GM21360 (cell line): ENCODE measurements around the gene ARHGAP28.

Experiments
- ATAC-seq: cut with Tn5 transposase; IDR thresholded peaks from one replicate; pipeline ENCODE4 v1.9.1; 2021; ENCODE audit warnings: mild to moderate bottlenecking, moderate library complexity; ENCODE audit not compliant: unreplicated experiment

The ARHGAP28 gene

GRCh38 chr18:6732952-6733351, 3.4 kb downstream of the ARHGAP28 start:
- ATAC-seq = no peak

DNA sequence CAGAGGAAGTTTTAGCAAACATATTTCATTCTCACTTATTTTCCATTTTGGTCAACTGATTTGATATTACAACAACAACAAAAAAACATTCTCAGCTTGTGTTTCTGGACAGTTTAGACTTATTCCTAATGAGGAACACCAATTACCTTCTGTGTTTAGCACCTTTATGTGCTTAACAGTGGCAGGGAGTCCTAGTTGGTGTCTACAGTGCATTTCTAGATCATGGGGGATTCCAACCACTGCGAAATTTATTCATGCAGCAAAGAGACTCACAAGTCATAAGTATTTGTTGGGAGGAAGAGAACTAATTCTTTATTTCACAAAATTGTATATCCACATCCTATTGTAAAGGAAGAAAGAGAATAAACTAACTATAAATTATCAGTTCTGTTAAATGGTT, 4.2 kb downstream of the ARHGAP28 start:
- no peak for ATAC-seq

DNA sequence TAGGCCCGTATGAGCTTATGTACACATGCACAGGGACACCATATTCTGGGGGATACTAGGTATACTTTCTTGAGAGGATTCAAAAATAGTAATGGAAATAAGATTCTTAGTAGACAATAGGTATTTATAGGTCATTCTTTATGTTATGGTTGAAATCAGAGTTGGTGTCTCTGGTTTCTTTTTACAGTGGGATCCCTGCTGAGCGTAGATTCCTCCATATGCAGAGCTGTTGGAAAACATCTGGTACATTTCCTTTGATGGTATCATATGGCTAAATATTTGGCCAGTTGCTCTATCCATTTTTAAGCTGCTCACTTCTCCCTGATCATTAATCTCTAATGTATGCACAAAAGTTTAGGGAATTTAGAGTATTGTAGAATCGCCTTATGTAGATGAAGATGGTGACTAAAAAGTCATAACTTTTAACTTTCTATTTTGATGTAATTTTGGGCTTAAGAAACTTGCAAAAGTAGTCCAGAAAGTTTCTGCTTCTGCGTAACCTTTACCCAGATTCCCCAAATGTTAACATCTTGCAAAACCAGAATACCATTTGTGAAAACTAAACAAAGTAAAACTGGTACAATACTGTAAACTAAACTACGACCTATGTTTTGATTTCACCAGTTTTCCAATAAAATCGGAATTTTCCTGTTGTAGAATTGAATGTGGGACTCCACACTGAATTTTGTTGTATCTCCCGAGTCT, 5.4 kb downstream of the ARHGAP28 start:
- no peak for ATAC-seq

DNA sequence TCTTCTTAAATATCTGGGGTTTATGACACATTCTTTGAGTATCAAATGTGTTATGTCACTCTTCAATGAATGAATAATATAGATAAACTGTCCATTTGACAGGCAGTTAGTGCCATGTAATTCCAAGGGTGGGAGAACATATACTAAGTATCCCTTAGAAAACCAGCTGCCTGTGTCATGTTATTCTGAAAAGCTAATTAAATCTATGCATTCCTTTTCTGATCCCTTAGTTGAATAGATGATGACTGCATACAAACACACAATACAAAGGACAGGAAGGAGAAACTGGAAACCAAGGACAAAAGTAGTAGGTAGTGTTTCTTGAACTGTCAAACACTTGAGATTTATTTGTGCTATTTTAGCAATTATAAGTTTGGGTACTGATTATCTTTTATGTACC, 8.3 kb downstream of the ARHGAP28 start:
- ATAC-seq = no peak

- no peak for ATAC-seq
Observed at GRCh38 chr18:6738622-6739021, 9.1 kb downstream of the ARHGAP28 start.

GRCh38 chr18:6741232-6741663, 11.7 kb downstream of the ARHGAP28 start:
- no peak for ATAC-seq

- ATAC-seq = no peak
Observed at GRCh38 chr18:6741786-6742185, 12.3 kb downstream of the ARHGAP28 start.

DNA sequence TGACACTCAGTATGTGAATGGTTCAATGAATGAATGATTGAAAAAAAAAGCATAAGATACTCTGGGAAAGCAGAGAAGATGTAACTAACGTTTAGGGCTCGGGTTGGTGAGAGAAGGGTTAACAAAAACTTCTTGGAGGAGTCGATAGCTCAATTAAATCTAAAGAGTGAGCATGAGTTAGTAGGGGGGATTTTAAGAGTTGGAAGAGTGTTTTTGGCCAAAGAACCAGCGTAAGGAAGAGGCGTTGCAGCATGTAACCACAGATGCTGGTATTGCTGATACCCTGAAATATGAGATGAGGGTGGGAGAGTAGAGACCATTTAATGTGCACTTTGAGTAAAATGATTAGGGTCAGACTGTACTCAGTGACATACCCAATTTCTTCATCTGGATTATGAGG, 14.5 kb downstream of the ARHGAP28 start:
- ATAC-seq = no peak

DNA sequence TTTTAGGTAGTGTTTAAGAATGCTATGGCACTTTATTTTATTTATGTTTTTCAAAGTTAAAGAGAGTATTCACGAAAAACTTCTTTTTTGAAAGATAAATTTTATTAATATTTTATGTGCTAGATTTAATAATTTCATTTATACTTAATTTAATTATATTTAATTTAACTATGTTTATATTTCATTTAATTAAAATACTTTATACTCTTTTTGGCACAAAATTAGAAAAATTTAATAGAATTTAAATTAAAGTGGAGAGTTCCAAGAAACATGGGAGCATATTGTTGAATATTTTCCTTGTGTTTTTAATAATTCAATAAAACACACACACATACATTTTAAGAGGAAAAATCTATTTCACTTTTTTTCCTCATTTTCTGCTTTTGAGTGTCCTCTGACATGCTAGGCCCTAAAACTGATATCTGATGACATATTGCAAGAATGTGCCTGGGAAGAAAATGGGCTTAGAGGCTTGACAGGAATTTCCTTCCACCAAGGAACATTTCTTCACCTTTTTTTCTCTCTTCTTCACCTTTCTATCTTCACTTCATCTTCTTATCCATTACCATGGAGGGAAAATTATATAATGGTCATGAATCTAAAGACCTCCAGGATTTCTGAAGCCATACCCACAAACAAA, 15.4 kb downstream of the ARHGAP28 start:
- no peak for ATAC-seq

DNA sequence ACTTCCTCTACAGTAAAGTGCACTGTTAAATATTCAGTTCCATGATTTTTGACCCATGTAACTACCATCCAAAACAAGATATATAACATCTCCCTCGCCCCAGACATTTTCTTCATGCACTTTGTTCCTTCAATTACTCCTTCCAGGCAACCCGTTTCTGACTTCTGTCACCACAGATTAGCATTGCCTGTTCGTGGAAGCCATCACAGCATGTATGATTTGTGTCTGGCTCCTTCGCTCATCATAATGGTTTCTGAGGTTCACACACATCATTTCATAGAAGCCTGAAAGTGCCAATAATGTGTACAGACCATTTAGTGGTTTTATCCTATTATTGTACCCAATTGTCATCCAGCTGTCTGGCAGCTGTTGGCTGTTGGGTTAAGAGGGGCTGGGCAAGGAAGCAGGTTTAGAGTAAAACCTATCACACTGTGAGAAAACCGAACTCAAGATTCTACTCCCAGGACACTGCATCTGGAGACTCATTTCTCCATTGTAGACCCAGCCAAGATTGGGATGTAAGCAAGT, 16.1 kb downstream of the ARHGAP28 start:
- no peak for ATAC-seq

GRCh38 chr18:6746386-6746960, 17.0 kb downstream of the ARHGAP28 start:
- no peak for ATAC-seq

- ATAC-seq = no peak
Observed at GRCh38 chr18:6747646-6748045, 18.1 kb downstream of the ARHGAP28 start.

- no peak for ATAC-seq
Observed at GRCh38 chr18:6748241-6748640, 18.7 kb downstream of the ARHGAP28 start.

DNA sequence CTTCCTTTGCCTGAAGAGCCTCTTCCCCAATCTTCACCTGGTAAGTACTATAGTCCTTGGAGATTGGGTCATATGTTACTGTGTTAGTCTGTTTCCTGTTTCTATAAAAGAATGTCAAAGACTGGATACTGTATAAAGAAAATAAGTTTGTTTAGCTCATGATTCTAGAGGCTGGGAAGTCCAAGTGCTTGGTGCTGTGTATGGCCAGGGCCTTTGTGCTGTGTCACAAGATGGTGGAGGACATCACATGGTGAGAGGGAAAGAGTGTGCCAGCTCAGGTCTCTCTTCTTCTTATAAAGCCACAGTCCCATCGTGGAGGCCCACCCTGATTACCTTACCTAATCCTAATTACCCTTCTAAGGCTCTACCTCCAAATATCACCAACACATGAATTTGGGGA, 20.9 kb downstream of the ARHGAP28 start:
- ATAC-seq = no peak

- ATAC-seq = no peak
Observed at GRCh38 chr18:6751222-6751621, 21.7 kb downstream of the ARHGAP28 start.

DNA sequence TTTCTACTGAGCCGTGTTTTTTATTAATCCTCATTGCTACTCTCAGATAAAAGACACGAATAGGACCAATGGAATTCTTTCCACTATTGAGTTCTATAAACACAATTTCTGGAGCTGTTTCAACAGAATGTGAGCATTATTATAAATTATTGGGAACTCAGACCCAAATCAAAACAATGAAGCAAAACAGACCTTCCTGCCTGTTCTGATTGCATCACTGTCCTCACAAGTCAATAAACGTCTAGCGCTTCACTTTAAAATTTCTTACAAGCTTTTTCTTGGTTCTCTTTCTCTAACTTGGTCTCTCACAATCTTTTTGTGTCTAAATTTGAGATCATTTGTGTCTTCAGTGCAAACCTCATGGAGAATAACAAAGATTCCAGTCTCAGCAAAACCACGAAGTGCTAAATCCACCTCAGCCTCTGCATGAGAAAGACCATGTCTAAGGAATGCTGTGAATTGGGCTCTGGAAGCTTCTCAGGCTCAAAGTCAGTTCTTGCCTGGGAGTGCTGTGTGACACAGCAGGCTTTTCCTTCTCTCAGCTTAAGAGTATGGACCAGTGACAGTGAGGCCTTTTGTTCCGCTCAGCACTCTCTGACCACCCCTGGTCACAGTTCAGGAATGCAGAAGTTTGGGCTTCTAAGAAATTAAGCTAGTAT, 22.8 kb downstream of the ARHGAP28 start:
- ATAC-seq = no peak

DNA sequence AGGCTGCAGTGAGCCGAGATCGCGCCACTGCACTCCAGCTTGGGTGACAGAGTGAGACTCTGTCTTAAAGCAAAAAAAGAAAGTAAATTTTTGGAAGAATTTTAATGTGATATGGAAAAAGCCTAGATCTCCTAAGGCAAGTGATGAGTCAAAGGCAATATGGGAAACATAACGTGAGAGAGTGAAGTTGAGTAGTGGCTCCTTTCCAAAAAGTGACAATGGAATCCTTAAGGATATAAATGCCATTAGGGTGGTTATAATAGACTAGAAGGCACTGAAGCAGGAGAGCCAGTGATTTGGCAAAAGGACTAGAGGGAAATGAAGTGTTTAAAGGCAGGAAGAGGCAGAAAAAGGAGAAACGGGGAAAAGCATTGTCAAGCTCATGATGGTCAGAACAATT, 25.6 kb downstream of the ARHGAP28 start:
- no peak for ATAC-seq

- no peak for ATAC-seq
Observed at GRCh38 chr18:6757931-6758330, 28.4 kb downstream of the ARHGAP28 start.

DNA sequence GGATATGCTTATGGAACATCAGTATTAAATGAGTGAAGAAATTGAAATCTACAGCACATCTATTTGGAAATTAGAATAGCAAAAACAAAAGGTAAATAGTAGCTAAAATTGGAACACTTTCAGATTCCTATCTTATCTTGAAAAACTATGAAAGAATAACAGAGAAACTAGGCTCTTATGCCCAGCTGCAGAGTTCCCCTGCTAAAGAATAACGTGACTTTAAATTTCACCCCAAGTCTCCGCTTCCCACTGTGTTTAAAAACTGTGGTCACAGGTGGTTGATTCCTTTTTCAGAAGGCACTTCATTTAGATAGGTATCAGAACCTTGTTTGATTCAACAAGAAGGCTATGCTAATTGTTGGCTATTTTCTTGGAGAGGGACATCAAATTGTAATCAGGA, 30.1 kb downstream of the ARHGAP28 start:
- no peak for ATAC-seq

DNA sequence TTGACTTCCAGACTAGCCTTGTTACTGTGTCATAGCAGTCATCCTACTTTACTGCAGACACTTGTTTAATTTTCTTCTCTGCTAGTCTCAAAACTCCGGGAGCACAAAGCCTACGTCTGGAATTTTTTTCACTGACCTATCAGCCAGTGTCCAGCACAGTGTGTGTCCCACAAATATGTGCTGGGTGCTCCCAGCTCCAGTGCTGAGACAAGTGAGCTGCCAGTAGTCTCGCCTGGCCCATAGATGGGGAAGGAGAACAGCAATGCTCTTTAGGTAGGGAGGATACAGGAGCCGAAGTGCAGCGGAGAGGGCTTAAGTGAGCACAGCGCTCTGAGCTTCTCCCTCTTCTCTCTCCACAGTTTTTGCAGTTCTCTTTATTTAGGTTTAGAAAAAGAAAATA, 34.0 kb downstream of the ARHGAP28 start:
- ATAC-seq = no peak

- no peak for ATAC-seq
Observed at GRCh38 chr18:6764382-6764781, 34.9 kb downstream of the ARHGAP28 start.

GRCh38 chr18:6773777-6774176, 44.3 kb downstream of the ARHGAP28 start:
- ATAC-seq = no peak
